Measurements from ENCODE around the gene OVOL2. TPM values are rescaled to one million over a fixed set of nuclear protein-coding genes. Genes with fewer than 3 reads are reported as not detected.

Gene OVOL2
- total RNA-seq, 4 donors from 2014 or later: 0.30 to 2.4 TPM; not detected in 2

- H3K4me3 ChIP-seq: no peak overlapping the region
- no peaks in the 10 kb centered on the region for H3K4me1 ChIP-seq
- no peaks in the 10 kb centered on the region for H3K9me3 ChIP-seq
- no peaks in the 10 kb centered on the region for H3K36me3 ChIP-seq
- no peak for DNase-seq
- TF ChIP-seq, protein P1, sequence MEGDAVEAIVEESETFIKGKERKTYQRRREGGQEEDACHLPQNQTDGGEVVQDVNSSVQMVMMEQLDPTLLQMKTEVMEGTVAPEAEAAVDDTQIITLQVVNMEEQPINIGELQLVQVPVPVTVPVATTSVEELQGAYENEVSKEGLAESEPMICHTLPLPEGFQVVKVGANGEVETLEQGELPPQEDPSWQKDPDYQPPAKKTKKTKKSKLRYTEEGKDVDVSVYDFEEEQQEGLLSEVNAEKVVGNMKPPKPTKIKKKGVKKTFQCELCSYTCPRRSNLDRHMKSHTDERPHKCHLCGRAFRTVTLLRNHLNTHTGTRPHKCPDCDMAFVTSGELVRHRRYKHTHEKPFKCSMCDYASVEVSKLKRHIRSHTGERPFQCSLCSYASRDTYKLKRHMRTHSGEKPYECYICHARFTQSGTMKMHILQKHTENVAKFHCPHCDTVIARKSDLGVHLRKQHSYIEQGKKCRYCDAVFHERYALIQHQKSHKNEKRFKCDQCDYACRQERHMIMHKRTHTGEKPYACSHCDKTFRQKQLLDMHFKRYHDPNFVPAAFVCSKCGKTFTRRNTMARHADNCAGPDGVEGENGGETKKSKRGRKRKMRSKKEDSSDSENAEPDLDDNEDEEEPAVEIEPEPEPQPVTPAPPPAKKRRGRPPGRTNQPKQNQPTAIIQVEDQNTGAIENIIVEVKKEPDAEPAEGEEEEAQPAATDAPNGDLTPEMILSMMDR (IDR thresholded peaks at IDR 0.05): no peak
- no peak for TF ChIP-seq POLR2A (IDR thresholded peaks at IDR 0.05)
- no peaks in the 10 kb centered on the region for H3K27me3 ChIP-seq
- H3K27ac ChIP-seq: no peak overlapping the region
- intact Hi-C loops (cut with DNase I; ENCODE audit: low total_unique reads): no loop called here
These were observed 33.0 kb downstream of the OVOL2 start for GRCh38 chr20:18024606-18025127.

- Histone ChIP-seq H3K4me1 (no peaks in the 10 kb centered on the region), H3K27me3 (no peaks in the 10 kb centered on the region), H3K27ac (no peak overlapping the region), H3K36me3 (no peaks in the 10 kb centered on the region), H3K9me3 (no peaks in the 10 kb centered on the region), H3K4me3 (no peak overlapping the region)
- intact Hi-C loops (cut with DNase I; ENCODE audit: low total_unique reads): no loop called here
- TF ChIP-seq, protein P1 (IDR thresholded peaks at IDR 0.05): no peak
- TF ChIP-seq POLR2A (IDR thresholded peaks at IDR 0.05): no peak
- DNase-seq: no peak
These were observed 36.8 kb downstream of the OVOL2 start for GRCh38 chr20:18020931-18021330.

DNA sequence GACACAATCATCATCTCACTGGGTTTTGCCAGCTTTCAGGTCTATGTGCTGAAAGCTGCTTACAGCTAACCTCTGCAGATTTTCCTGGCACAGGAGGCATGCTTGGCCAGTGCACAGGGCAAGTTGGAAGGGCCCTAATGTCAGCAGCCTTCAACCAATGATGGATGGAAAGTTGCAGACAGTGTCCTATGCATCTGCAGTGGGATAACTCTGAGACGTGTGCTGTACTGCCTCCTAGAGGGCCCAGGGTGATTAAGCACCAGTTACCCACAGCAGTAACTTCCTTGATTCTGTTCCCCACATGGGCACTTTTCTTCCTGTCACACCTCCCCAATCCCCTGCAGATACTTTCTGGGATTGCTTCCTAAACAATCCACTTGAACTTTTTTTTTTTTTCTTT lies 38.6 kb downstream of the OVOL2 start:
- Histone ChIP-seq H3K4me3 (no peak overlapping the region), H3K36me3 (no peaks in the 10 kb centered on the region), H3K9me3 (no peaks in the 10 kb centered on the region), H3K4me1 (no peaks in the 10 kb centered on the region), H3K27ac (no peak overlapping the region), H3K27me3 (no peaks in the 10 kb centered on the region)
- DNase-seq: no peak
- no peak for TF ChIP-seq POLR2A (IDR thresholded peaks at IDR 0.05)
- TF ChIP-seq, protein P1 (IDR thresholded peaks at IDR 0.05): no peak
- intact Hi-C loops (cut with DNase I; ENCODE audit: low total_unique reads): no loop called here

DNA sequence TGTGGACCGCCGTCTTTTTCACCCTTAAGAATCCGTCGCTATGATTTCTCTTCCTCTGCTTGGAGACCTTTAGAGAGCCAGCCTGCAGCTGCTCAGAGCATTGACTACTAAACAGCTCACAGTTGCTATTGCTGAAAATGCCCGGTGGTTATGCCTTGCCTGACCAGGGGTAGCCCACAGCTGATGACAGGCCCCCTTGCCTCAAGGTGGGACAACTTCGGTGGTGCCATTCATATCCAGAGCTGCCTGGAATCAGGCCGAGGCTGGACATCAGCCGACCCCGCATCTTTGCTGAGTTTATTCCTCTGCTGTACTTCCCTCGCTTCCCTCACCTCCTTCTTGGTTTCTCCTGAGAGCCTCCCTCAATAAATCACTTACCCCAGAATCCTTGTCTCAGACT lies 39.6 kb downstream of the OVOL2 start:
- Histone ChIP-seq H3K27me3 (no peaks in the 10 kb centered on the region), H3K9me3 (no peaks in the 10 kb centered on the region), H3K27ac (no peak overlapping the region), H3K36me3 (no peaks in the 10 kb centered on the region), H3K4me1 (no peaks in the 10 kb centered on the region), H3K4me3 (no peak overlapping the region)
- TF ChIP-seq POLR2A (IDR thresholded peaks at IDR 0.05): no peak
- TF ChIP-seq, protein P1 (IDR thresholded peaks at IDR 0.05): no peak
- intact Hi-C loops (cut with DNase I; ENCODE audit: low total_unique reads): no loop called here
- no peak for DNase-seq

DNA sequence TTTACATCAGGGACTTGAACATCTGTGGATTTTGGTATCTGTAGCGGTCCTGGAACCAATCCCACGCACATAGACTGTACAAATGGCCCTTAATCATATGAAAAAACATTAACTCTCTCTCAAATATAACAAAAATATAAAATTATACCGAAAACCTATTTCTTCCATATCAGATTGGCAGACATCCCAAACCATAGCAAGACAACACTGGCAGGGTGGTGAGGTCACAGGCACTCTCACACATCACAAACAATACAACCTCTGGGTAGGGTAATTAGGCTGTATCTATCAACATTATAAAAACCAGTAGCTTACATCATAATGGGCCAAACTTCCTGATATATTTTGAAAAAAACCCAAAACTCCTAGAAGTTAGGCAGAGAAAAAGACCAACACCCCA lies 40.9 kb downstream of the OVOL2 start:
- TF ChIP-seq, protein P1 (IDR thresholded peaks at IDR 0.05): no peak
- no peak for TF ChIP-seq POLR2A (IDR thresholded peaks at IDR 0.05)
- Histone ChIP-seq H3K4me3 (no peak overlapping the region), H3K4me1 (no peaks in the 10 kb centered on the region), H3K9me3 (no peaks in the 10 kb centered on the region), H3K27me3 (no peaks in the 10 kb centered on the region), H3K27ac (no peak overlapping the region), H3K36me3 (no peaks in the 10 kb centered on the region)
- DNase-seq: no peak
- intact Hi-C loops (cut with DNase I; ENCODE audit: low total_unique reads): no loop called here

Data from uterus (tissue), 4 donors.